ENCODE results near the gene RBM15B.

GRCh38 chr3:51381333-51381705 is 9.8 kb upstream of the RBM15B start:
- TF ChIP-seq, protein P1, sequence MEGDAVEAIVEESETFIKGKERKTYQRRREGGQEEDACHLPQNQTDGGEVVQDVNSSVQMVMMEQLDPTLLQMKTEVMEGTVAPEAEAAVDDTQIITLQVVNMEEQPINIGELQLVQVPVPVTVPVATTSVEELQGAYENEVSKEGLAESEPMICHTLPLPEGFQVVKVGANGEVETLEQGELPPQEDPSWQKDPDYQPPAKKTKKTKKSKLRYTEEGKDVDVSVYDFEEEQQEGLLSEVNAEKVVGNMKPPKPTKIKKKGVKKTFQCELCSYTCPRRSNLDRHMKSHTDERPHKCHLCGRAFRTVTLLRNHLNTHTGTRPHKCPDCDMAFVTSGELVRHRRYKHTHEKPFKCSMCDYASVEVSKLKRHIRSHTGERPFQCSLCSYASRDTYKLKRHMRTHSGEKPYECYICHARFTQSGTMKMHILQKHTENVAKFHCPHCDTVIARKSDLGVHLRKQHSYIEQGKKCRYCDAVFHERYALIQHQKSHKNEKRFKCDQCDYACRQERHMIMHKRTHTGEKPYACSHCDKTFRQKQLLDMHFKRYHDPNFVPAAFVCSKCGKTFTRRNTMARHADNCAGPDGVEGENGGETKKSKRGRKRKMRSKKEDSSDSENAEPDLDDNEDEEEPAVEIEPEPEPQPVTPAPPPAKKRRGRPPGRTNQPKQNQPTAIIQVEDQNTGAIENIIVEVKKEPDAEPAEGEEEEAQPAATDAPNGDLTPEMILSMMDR (optimal IDR thresholded peaks at IDR 0.05 in 1 of 3, IDR thresholded peaks at IDR 0.05 in 1 of 3, conservative IDR thresholded peaks at IDR 0.05 in 1 of 3; ENCODE audit: extremely low read depth in 1 of 3, insufficient read depth in 2 of 3, low read length in 3 of 3): no peak
- TF ChIP-seq EZH2 (IDR thresholded peaks at IDR 0.05; ENCODE audit: low read length): no peak

All from keratinocyte (primary cell).